ENCODE measurements around the gene COPS2. TPM values are rescaled to one million over a fixed set of nuclear protein-coding genes. Genes with fewer than 3 reads are reported as not detected.

The COPS2 gene
- polyA plus RNA-seq, 1 of the 3 experiments (the other 2 are of a cell fraction) = 21.3 TPM

DNA sequence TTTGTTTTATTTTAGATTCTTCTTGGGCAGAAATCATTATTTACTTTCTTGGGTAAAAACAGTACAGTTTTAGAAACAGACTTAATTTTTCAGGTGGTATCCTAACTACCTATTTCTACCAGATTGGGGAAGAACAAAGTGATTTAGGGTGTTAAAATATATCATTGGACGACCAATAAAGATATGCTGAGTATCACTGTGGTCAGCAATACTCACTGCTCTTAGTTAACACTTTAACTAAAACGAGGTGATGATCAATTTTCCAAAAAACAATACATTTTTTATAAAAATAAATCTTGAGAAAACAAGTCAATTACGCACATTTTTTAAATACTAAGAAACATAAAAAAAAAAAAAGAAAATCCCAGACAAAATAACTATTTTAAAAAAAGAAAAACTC, 3.6 kb downstream of the COPS2 start:
- Histone ChIP-seq H3K4me2 (no peak overlapping the region), H3K27me3 (ENCODE audit: insufficient read depth) (no peaks in the 10 kb centered on the region), H3K9me2 (no peaks in the 10 kb centered on the region), H4K20me1 (ENCODE audit: insufficient read depth) (peaks cover 61% of the 10 kb centered on the region), H3K79me2 (ENCODE audit: insufficient read depth) (peaks cover 97% of the 10 kb centered on the region), H3K27ac (ENCODE audit: low read depth in 2 of 2, low read length in 1 of 2) (no peak overlapping the region), H2AFZ (ENCODE audit: low read depth) (no peak overlapping the region), H3K36me3 (replicated peaks in 1 of 2; ENCODE audit: control insufficient read depth in 1 of 2, insufficient read depth in 2 of 2, low read length in 1 of 2) (peaks cover 7 to 22% of the 10 kb centered on the region in 2 experiments), H3K4me1 (ENCODE audit: control insufficient read depth in 1 of 2, insufficient read depth in 2 of 2, low read depth in 1 of 2, low read length in 1 of 2) (peaks cover under 1 to 7% of the 10 kb centered on the region in 2 experiments; a peak in 1 of 4 replicates), H3F3A (replicated peaks; ENCODE audit: insufficient read depth) (peaks cover 20% of the 10 kb centered on the region), H3K9me3 (no peaks in the 10 kb centered on the region), H3K9ac (no peak overlapping the region), H3K4me3 (ENCODE audit: low read depth in 2 of 2, low read length in 1 of 2) (no peak overlapping the region)
- no peak for DNase-seq
- TF ChIP-seq, protein P1, sequence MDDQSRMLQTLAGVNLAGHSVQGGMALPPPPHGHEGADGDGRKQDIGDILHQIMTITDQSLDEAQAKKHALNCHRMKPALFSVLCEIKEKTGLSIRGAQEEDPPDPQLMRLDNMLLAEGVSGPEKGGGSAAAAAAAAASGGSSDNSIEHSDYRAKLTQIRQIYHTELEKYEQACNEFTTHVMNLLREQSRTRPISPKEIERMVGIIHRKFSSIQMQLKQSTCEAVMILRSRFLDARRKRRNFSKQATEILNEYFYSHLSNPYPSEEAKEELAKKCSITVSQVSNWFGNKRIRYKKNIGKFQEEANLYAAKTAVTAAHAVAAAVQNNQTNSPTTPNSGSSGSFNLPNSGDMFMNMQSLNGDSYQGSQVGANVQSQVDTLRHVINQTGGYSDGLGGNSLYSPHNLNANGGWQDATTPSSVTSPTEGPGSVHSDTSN (IDR thresholded peaks at IDR 0.05) = no peak
- no peak for TF ChIP-seq NFIC (IDR thresholded peaks at IDR 0.05; ENCODE audit: borderline replicate concordance)
- 96% methylated on average over 3 of the region's 3 CpGs for WGBS (ENCODE audit: low lambda C conversion rate)
- POLR2A ChIA-PET = no interaction called here
- CTCF ChIA-PET = no interaction called here

DNA sequence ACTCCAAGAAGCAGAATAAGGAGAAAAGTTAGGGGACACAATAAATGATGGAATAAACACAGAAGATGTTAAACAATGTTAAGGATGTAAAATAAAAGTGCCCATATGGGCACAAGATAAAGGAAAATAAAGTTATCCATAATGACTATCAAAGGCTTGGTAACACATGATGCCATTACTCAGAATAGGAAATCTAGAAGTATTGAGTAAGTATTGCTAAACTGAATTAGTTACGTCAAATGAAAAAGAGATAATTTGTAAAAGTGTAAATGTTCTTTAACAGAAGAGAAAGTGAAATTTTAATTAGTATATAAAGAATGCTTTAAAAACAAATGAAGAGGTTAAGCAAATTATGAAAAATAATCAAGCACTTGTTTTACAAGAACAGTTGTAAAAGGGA, 6.7 kb downstream of the COPS2 start:
- no peaks in the 10 kb centered on the region for H3K27me3 ChIP-seq (ENCODE audit: insufficient read depth)
- H3K4me1 ChIP-seq (ENCODE audit: control insufficient read depth in 1 of 2, insufficient read depth in 2 of 2, low read depth in 1 of 2, low read length in 1 of 2) = peaks cover 6 to 7% of the 10 kb centered on the region in 2 experiments; a peak in 2 of 4 replicates
- H3F3A ChIP-seq (replicated peaks; ENCODE audit: insufficient read depth) = peaks cover 16% of the 10 kb centered on the region
- peaks cover 71% of the 10 kb centered on the region for H4K20me1 ChIP-seq (ENCODE audit: insufficient read depth)
- no peak for DNase-seq
- H3K27ac ChIP-seq (ENCODE audit: low read depth in 2 of 2, low read length in 1 of 2) = no peak overlapping the region
- H3K4me2 ChIP-seq = no peak overlapping the region
- no peak overlapping the region for H2AFZ ChIP-seq (ENCODE audit: low read depth)
- POLR2A ChIA-PET = no interaction called here
- 90% methylated on average over 1 of the region's 1 CpG for WGBS (ENCODE audit: low lambda C conversion rate)
- CTCF ChIA-PET = interaction anchor here (1.0 to 3.3 kb wide), 2 partner anchors 87 to 287 kb away, joined by 3 to 12 read pairs; no protein-coding TSS in a partner anchor
- no peak overlapping the region for H3K4me3 ChIP-seq (ENCODE audit: low read depth in 2 of 2, low read length in 1 of 2)
- peaks cover 19 to 32% of the 10 kb centered on the region in 2 experiments for H3K36me3 ChIP-seq (replicated peaks in 1 of 2; ENCODE audit: control insufficient read depth in 1 of 2, insufficient read depth in 2 of 2, low read length in 1 of 2)
- H3K9me2 ChIP-seq = no peaks in the 10 kb centered on the region
- no peaks in the 10 kb centered on the region for H3K9me3 ChIP-seq
- TF ChIP-seq FOXM1 (IDR thresholded peaks at IDR 0.05; ENCODE audit: low read depth) (no peak), POLR2AphosphoS5 (IDR thresholded peaks at IDR 0.05; ENCODE audit: low read depth, low read length) (no peak), JUND (IDR thresholded peaks at IDR 0.05) (no peak), TCF12 (IDR thresholded peaks at IDR 0.05) (no peak), RCOR1 (IDR thresholded peaks at IDR 0.05; ENCODE audit: low read length) (no peak), ELF1 (IDR thresholded peaks at IDR 0.05) (no peak)
- TF ChIP-seq, protein P2, sequence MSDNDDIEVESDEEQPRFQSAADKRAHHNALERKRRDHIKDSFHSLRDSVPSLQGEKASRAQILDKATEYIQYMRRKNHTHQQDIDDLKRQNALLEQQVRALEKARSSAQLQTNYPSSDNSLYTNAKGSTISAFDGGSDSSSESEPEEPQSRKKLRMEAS (IDR thresholded peaks at IDR 0.05; ENCODE audit: low read depth) = no peak
- H3K79me2 ChIP-seq (ENCODE audit: insufficient read depth) = peaks cover 100% of the 10 kb centered on the region
- no peak overlapping the region for H3K9ac ChIP-seq

DNA sequence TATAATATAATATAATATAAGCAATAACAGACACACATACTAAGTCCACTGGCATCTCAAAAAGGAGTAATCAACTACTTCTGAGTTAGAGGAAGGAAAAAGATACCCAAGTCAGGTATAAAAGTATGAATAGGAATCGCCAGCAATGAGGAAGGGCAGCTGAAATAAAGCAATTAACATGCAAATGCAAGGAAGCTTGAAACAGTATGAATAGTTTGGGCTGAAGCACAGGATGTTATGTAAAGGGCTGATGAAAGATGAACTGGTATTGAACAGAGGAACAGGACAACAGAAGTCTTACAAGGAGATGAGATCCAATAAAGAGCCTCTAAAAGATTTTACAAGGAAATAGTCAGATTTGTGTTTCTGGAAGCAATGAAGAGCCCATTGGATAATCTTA, 7.1 kb downstream of the COPS2 start:
- Histone ChIP-seq H3K9ac (no peak overlapping the region), H3K27ac (ENCODE audit: low read depth in 2 of 2, low read length in 1 of 2) (no peak overlapping the region), H3K9me2 (no peaks in the 10 kb centered on the region), H3K4me2 (no peak overlapping the region), H3K79me2 (ENCODE audit: insufficient read depth) (peaks cover 100% of the 10 kb centered on the region), H3K36me3 (replicated peaks in 1 of 2; ENCODE audit: control insufficient read depth in 1 of 2, insufficient read depth in 2 of 2, low read length in 1 of 2) (peaks cover 21 to 37% of the 10 kb centered on the region in 2 experiments), H3K9me3 (no peaks in the 10 kb centered on the region), H4K20me1 (ENCODE audit: insufficient read depth) (peaks cover 67% of the 10 kb centered on the region), H2AFZ (ENCODE audit: low read depth) (no peak overlapping the region), H3K4me1 (ENCODE audit: control insufficient read depth in 1 of 2, insufficient read depth in 2 of 2, low read depth in 1 of 2, low read length in 1 of 2) (peaks cover 6 to 7% of the 10 kb centered on the region in 2 experiments; a peak in 2 of 4 replicates), H3K27me3 (ENCODE audit: insufficient read depth) (no peaks in the 10 kb centered on the region), H3K4me3 (ENCODE audit: low read depth in 2 of 2, low read length in 1 of 2) (no peak overlapping the region), H3F3A (replicated peaks; ENCODE audit: insufficient read depth) (peaks cover 16% of the 10 kb centered on the region)
- ChIA-PET CTCF (interaction anchor here (3.3 kb wide), 1 partner anchor 287 kb away, joined by 12 read pairs; no protein-coding TSS in a partner anchor), POLR2A (no interaction called here)
- TF ChIP-seq GATA2 (CRISPR knock-in tag; IDR thresholded peaks at IDR 0.05) (no peak), RFX5 (IDR thresholded peaks at IDR 0.05; ENCODE audit: low read length) (no peak), MEF2A (IDR thresholded peaks at IDR 0.05; ENCODE audit: borderline replicate concordance, low read depth) (no peak), EP300 (IDR thresholded peaks at IDR 0.05; ENCODE audit: borderline replicate concordance in 1 of 2, low read depth in 1 of 2, low read length in 1 of 2) (no peak), TAF1 (IDR thresholded peaks at IDR 0.05; ENCODE audit: borderline replicate concordance, low read depth, low read length) (no peak), RCOR1 (IDR thresholded peaks at IDR 0.05; ENCODE audit: low read length) (no peak)
- TF ChIP-seq, protein P3, sequence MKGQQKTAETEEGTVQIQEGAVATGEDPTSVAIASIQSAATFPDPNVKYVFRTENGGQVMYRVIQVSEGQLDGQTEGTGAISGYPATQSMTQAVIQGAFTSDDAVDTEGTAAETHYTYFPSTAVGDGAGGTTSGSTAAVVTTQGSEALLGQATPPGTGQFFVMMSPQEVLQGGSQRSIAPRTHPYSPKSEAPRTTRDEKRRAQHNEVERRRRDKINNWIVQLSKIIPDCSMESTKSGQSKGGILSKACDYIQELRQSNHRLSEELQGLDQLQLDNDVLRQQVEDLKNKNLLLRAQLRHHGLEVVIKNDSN (IDR thresholded peaks at IDR 0.05; ENCODE audit: borderline replicate concordance, low read depth) = no peak
- TF ChIP-seq, protein P1 (IDR thresholded peaks at IDR 0.05) = no peak
- TF ChIP-seq, protein P4, sequence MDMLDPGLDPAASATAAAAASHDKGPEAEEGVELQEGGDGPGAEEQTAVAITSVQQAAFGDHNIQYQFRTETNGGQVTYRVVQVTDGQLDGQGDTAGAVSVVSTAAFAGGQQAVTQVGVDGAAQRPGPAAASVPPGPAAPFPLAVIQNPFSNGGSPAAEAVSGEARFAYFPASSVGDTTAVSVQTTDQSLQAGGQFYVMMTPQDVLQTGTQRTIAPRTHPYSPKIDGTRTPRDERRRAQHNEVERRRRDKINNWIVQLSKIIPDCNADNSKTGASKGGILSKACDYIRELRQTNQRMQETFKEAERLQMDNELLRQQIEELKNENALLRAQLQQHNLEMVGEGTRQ (IDR thresholded peaks at IDR 0.05; ENCODE audit: borderline replicate concordance, low read depth, low read length) = no peak
- WGBS (ENCODE audit: low lambda C conversion rate) = 76% methylated on average over 1 of the region's 1 CpG
- no peak for DNase-seq

All from SK-N-SH (cell line).